IPS DF 6.9 (cell line): ENCODE results near the gene KLHL22.
"Not testable (repeated sequence)": the region's sequence is repeated elsewhere in the genome, so short reads cannot be mapped to it uniquely, and the experiment has no call there.

Experiments
- DNase-seq: peaks from one replicate; pipeline ENCODE4 v3.0.0-alpha.2; 2013; ENCODE audit warnings: low read depth, low spot score
- H3K27ac ChIP-seq: one replicate; pipeline ENCODE4 v1.5.1; 2013; ENCODE audit warnings: low read length, control low read depth
- H3K27me3 ChIP-seq: 2 replicates; pipeline ENCODE4 v1.6.1; 2013; ENCODE audit warnings: mild to moderate bottlenecking, low read length; ENCODE audit not compliant: control insufficient read depth, insufficient read depth
- H3K36me3 ChIP-seq: 2 replicates; pipeline ENCODE4 v1.6.1; 2013; ENCODE audit warnings: low read length; ENCODE audit not compliant: control insufficient read depth, insufficient read depth
- H3K4me1 ChIP-seq: 2 replicates; pipeline ENCODE4 v1.6.1; 2013; ENCODE audit warnings: low read length; ENCODE audit not compliant: control insufficient read depth, insufficient read depth
- H3K4me3 ChIP-seq: 2 replicates; pipeline ENCODE4 v1.5.1; 2013; ENCODE audit warnings: mild to moderate bottlenecking, low read length
- H3K9me3 ChIP-seq: 2 replicates; pipeline ENCODE4 v1.6.1; 2013; ENCODE audit warnings: low read length, inconsistent platforms; ENCODE audit not compliant: control insufficient read depth, insufficient read depth
- WGBS: extraction: QIAGEN DNeasy Blood & Tissue Kit; methylation state at CpG from one replicate; pipeline ENCODE4 v1.1.7; 2013; ENCODE audit warnings: mixed read lengths, missing lambda C conversion rate; ENCODE audit not compliant: insufficient read length, insufficient coverage; 5-methylcytosine and 5-hydroxymethylcytosine counted together

KLHL22 gene, protein sequence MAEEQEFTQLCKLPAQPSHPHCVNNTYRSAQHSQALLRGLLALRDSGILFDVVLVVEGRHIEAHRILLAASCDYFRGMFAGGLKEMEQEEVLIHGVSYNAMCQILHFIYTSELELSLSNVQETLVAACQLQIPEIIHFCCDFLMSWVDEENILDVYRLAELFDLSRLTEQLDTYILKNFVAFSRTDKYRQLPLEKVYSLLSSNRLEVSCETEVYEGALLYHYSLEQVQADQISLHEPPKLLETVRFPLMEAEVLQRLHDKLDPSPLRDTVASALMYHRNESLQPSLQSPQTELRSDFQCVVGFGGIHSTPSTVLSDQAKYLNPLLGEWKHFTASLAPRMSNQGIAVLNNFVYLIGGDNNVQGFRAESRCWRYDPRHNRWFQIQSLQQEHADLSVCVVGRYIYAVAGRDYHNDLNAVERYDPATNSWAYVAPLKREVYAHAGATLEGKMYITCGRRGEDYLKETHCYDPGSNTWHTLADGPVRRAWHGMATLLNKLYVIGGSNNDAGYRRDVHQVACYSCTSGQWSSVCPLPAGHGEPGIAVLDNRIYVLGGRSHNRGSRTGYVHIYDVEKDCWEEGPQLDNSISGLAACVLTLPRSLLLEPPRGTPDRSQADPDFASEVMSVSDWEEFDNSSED

DNA sequence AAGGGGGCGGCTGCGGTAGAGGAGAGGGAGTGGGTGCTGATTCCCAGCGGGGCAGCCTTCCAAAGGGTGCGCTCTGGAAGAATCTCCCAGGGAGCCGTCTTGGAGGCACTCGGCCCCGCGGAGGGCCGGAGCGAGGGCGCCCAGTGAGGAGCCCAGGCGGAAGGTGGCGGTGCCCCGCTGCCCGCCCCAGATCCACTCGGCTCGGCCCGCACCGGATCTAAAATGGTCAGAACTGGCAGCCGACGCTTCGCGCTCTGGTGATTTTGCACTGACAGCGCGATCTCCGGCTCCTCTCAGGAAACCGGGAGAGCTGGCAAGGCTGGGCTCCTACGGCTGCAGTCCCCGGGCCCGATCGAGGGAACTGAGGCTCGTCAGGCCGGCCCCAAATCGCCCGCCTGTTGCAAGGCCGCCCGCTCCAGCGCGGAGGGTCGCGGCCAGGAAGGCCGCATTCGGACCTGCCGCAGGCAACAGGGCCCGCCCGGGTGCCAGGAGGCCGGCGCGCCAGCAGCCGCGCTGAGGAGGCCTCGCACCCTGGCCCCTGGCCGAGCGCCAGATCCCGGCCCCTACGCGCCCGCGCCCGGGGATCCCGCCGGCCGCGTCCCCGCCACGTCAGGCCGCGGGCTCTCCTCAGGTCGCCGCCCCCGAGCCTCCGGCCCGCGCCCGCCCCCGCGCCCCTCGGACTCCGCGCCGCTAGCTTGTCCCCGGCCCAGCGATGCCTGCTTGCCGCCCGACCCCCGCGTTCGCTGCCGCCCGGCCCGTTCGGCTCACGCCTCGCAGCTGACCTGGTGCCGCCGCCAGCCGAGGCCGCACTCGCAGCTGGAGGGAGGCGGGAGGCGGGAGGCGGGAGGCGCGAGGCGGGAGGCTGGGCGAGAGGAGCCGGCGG is at the start of gene KLHL22:
TSS of gene KLHL22 (minus strand) at position 818 of the 883 bp plus-strand sequence. CDS start 6,584 bp downstream, outside the sequence.
- Histone ChIP-seq H3K27me3 (peaks cover 4% of the 10 kb centered on the region; the same call in 1 of the 2 replicates), H3K4me1 (no peaks in the 10 kb centered on the region; the same call in 1 of the 2 replicates), H3K36me3 (no peaks in the 10 kb centered on the region), H3K27ac (no peak within 1 kb of the TSS), H3K9me3 (no peaks in the 10 kb centered on the region), H3K4me3 (peak within 1 kb of the TSS; percentile 83; the same call in 1 of the 2 replicates)
- WGBS, result no CpG with 5 or more reads among the region's 108 CpGs
- DNase-seq, result no peak

DNA sequence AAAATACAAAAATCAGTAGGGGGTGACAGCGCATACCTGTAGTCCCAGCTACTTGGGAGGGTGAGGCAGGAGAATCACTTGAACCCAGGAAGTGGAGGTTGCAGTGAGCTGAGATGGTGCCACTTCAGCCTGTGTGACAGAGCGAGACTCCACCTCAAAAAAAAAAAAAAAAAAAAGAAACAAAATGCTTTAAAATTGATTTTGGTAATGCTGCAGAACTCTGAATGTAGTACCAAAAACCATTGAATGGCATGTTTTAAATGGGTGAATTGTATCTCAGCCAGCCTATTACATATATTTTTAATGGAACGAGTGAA is 49.7 kb upstream of the KLHL22 start:
- not testable (repeated sequence) for H3K9me3 ChIP-seq, H3K27me3 ChIP-seq, H3K36me3 ChIP-seq, H3K4me1 ChIP-seq, H3K4me3 ChIP-seq, H3K27ac ChIP-seq, DNase-seq
- WGBS, result no CpG with 5 or more reads among the region's 3 CpGs

DNA sequence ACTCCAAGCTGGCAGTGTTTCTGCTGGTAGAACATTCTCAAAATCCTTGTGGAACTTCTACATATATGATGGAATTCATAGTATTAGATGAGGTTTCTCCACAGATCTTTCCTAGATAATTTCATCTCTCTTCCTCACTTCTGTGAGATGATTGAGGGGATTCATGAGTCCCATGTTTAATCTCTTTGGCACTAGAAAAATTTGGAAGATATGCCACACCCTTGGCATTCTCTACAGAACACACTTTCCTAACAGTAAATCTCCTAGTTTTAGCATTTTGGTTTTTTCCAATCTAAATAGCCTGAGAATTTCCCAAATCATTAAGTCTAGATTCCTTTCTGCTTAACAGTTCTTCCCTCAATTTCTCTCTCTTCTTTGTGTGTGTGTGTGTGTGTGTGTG is 47.1 kb upstream of the KLHL22 start:
- no peak overlapping the region for H3K4me3 ChIP-seq
- no peaks in the 10 kb centered on the region for H3K27me3 ChIP-seq
- no peaks in the 10 kb centered on the region for H3K4me1 ChIP-seq
- no peaks in the 10 kb centered on the region for H3K9me3 ChIP-seq
- no peak overlapping the region for H3K27ac ChIP-seq
- H3K36me3 ChIP-seq, result no peaks in the 10 kb centered on the region; the same call in 1 of the 2 replicates
- DNase-seq, result no peak

GRCh38 chr22:20542055-20542454 is 46.5 kb upstream of the KLHL22 start:
- DNase-seq, result no peak
- H3K36me3 ChIP-seq, result no peaks in the 10 kb centered on the region; the same call in 1 of the 2 replicates
- no peaks in the 10 kb centered on the region for H3K27me3 ChIP-seq
- WGBS, result no CpG with 5 or more reads among the region's 3 CpGs
- no peaks in the 10 kb centered on the region for H3K4me1 ChIP-seq
- no peaks in the 10 kb centered on the region for H3K9me3 ChIP-seq
- no peak overlapping the region for H3K4me3 ChIP-seq
- H3K27ac ChIP-seq, result no peak overlapping the region

- no CpG with 5 or more reads among the region's 8 CpGs for WGBS
- H3K27ac ChIP-seq, DNase-seq, H3K36me3 ChIP-seq, H3K4me3 ChIP-seq, H3K9me3 ChIP-seq, H3K4me1 ChIP-seq, H3K27me3 ChIP-seq: not testable (repeated sequence)
These were observed 43.3 kb upstream of the KLHL22 start for GRCh38 chr22:20538875-20539274.

GRCh38 chr22:20537983-20538382 is 42.4 kb upstream of the KLHL22 start:
- Histone ChIP-seq H3K4me3 (no peak overlapping the region), H3K9me3 (no peaks in the 10 kb centered on the region), H3K27ac (no peak overlapping the region), H3K36me3 (no peaks in the 10 kb centered on the region), H3K4me1 (no peaks in the 10 kb centered on the region), H3K27me3 (no peaks in the 10 kb centered on the region)
- no CpG with 5 or more reads among the region's 7 CpGs for WGBS
- DNase-seq, result no peak

DNA sequence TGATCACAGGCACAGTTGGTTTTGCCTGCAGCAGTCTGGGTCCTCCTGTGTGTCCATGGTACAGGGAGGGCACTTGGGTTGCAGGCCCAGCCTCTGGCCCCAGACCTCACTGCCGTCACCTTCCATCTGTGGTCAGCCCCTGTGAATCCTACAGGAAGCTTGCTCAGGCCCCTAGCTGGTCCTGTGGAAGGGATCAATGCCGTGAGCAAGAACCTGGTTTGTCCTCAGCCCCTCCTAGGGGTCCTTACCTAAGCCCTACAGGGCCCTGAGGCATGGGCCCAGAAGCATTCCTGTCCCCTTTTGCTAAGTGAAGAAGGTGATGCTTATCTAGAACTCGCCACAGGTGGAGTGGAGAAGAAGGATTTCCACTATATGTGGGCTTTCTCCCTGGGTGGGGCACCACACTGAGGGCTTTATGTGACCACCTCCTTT is 41.7 kb upstream of the KLHL22 start:
- Histone ChIP-seq H3K9me3 (no peaks in the 10 kb centered on the region), H3K27ac (no peak overlapping the region), H3K27me3 (no peaks in the 10 kb centered on the region), H3K4me1 (no peaks in the 10 kb centered on the region), H3K36me3 (no peaks in the 10 kb centered on the region), H3K4me3 (no peak overlapping the region)
- no CpG with 5 or more reads among the region's 3 CpGs for WGBS
- no peak for DNase-seq

GRCh38 chr22:20536590-20537324 is 41.2 kb upstream of the KLHL22 start:
- no CpG with 5 or more reads among the region's 12 CpGs for WGBS
- H3K36me3 ChIP-seq, result no peaks in the 10 kb centered on the region

GRCh38 chr22:20533879-20534265 is 38.3 kb upstream of the KLHL22 start:
- H3K27ac ChIP-seq, result no peak overlapping the region
- H3K36me3 ChIP-seq, result no peaks in the 10 kb centered on the region
- no peaks in the 10 kb centered on the region for H3K9me3 ChIP-seq
- no peak overlapping the region for H3K4me3 ChIP-seq
- H3K27me3 ChIP-seq, result no peaks in the 10 kb centered on the region
- H3K4me1 ChIP-seq, result no peaks in the 10 kb centered on the region; the same call in 1 of the 2 replicates
- no CpG with 5 or more reads among the region's 3 CpGs for WGBS
- DNase-seq, result no peak

More at GRCh38 chr22:20536590-20537324, 41.2 kb upstream of the KLHL22 start:
- Histone ChIP-seq H3K4me1 (no peaks in the 10 kb centered on the region), H3K4me3 (no peak overlapping the region), H3K9me3 (no peaks in the 10 kb centered on the region), H3K27me3 (no peaks in the 10 kb centered on the region), H3K27ac (no peak overlapping the region)
- DNase-seq, result no peak
